CD4-positive, alpha-beta T cell treated with Interleukin-15 for 1 hour (primary cell): ENCODE results near the gene TRAF4.
"Not testable (repeated sequence)": the region's sequence is repeated elsewhere in the genome, so short reads cannot be mapped to it uniquely, and the experiment has no call there.

Source experiments
- DNase-seq: peaks from one replicate; pipeline ENCODE4 v3.0.0-alpha.2; 2020

The TRAF4 gene

DNA sequence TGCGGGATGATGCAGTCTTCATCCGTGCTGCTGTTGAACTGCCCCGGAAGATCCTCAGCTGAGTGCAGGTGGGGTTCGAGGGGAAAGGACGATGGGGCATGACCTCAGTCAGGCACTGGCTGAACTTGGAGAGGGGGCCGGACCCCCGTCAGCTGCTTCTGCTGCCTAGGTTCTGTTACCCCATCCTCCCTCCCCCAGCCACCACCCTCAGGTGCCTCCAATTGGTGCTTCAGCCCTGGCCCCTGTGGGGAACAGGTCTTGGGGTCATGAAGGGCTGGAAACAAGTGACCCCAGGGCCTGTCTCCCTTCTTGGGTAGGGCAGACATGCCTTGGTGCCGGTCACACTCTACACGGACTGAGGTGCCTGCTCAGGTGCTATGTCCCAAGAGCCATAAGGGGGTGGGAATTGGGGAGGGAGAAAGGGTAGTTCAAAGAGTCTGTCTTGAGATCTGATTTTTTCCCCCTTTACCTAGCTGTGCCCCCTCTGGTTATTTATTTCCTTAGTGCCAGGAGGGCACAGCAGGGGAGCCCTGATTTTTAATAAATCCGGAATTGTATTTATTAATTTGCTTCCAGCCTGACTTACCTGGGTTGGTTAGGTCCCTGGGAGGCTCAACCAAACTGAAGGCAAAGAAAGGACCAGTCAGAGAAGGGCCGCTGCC is 5.8 kb downstream of the TRAF4 start:
- DNase-seq, result no peak

GRCh38 chr17:28750178-28751047 is 6.6 kb downstream of the TRAF4 start:
- DNase-seq, result peak; percentile 88

DNA sequence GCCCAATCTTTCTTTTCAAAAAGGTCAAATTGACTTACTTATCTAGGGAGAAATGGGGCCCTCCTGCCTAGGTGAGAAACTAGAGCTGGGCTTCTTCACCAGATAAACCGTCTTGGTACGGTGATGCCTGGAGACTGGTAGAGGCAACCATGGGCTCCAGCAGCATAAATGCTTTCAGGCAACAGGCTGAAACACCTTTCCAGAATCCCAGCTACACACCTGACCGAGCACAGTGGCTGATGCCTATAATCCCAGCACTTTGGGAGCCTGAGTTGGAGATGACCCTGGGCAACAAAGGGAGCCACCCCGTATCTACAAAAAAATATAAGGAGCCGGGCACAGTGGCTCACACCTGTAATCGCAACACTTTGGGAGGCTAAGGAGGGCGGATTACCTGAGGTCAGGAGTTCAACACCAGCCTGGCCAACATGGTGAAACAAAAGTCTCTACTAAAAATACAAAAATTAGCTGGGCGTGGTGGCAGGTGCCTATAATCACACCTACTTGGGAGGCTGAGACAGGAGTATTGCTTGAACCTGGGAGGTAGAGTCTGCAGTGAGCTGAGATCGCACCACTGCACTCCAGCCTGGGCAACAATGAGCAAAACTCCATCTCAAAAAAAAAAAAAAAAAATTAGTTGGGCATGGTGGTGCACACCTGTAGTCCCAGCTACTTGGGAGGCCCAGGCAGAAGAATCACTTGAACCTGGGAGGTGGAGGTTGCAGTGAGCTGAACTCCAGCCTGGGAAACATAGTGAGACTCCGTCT is 8.0 kb downstream of the TRAF4 start:
- DNase-seq, result no peak

DNA sequence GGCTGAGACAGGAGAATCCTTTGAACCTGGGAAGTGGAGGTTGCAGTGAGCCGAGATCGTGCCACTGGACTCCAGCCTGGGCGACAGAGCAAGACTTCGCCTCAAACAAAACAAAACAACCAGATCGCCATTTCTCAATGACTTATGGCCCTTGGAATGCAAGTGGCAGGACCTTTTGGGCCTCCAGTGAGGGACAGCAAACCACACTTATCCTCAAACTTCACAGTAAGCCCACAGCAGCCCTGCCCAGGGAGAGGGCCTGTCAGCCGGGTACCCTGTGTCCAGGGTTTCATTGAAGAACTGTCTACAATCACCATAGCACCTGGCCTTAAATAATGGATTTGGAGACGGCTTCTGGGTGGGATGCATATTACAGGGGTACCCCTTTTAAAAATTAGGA is 11.7 kb downstream of the TRAF4 start:
- no peak for DNase-seq

- no peak for DNase-seq
Observed at GRCh38 chr17:28756049-28756804, 12.4 kb downstream of the TRAF4 start.

DNA sequence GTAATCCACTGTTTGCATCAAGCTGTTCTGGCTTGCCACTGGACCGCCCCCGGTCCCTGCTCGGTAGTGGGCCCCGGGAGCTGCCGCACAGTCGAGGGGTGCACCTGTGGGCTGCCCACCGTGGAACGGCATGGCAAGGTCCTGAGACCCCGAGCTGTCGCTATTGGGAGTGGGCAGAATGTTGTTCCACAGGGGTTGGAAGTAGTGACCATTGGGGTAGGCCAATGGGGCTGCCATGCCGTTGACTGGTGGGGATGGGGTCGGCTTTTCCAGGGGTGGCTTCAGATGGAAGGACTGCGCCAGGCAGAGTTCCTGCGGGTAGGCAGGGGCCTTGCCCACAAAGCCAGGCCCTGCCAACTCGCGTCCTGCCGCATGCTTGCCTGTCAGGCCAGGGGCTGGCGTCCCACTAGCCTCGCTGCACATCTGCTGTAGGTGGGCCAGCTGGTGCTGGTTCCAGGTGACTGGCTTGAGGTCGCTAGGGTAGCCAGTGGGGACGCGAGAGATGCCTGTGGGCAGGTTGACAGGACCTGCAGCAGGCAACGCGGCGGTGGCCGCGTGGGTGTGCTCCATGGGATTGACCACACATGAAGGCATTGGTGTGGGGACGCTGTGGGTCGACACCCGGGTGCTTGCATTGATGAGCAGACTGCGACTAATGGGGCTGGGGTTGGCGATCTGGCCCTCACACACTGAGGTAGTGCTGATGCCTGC is 14.8 kb downstream of the TRAF4 start:
- DNase-seq, result no peak

DNA sequence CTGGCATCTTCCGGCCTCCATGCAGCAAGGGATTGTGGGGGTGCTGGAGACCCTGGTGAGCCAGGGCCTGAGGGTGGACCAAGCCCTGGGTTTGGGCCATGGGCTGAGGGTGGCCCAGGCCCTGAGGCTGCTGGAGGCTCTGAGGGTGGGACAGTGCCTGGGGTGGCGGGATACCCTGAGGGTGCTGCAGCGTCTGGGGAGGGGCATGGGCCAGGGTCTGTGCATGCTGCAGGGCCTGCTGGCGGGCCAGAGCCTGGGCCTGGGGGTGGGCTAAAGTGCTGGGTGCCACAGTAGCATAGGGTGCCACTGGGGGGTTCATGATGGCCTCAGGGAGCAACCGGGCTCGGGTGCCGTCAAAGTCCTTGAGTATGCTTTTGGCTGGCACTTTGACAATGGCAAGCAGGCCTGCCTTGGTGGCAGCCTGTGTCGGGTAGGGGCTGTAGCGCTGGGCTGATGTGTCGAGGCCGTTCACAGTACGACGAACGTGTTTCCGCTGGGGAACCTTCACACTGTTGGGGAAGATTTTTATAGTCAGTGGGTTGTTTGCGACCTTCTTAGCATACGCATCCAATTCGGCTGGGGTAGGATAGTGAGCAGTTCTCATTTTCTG is 15.6 kb downstream of the TRAF4 start:
- no peak for DNase-seq

GRCh38 chr17:28760601-28761562 is 17.1 kb downstream of the TRAF4 start:
- DNase-seq, result peak; percentile 39

GRCh38 chr17:28763137-28763799 is 19.5 kb downstream of the TRAF4 start:
- no peak for DNase-seq

DNA sequence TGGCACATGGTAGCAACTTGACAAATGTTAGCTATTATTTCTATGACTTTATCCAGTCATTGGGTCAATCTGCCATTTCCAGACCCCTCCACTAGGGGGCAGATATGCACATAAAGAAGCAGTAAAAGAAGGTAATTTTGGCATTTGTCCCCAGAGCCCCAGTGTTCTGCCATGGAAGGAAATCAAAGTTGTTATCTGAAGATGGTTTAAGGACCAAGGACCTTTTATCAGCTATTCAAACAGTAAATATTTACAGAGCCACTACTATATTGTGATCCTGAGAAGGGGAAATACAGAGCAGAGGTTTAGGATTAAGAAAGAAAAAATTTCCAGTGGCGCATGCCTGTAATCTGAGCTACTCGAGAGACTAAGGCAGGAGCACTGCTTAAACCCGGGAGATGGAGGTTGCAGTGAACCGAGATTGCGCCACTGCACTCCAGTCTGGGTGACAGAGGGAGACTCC is 20.0 kb downstream of the TRAF4 start:
- peak; percentile 63 for DNase-seq

GRCh38 chr17:28765038-28765437 is 21.2 kb downstream of the TRAF4 start:
- no peak for DNase-seq

DNA sequence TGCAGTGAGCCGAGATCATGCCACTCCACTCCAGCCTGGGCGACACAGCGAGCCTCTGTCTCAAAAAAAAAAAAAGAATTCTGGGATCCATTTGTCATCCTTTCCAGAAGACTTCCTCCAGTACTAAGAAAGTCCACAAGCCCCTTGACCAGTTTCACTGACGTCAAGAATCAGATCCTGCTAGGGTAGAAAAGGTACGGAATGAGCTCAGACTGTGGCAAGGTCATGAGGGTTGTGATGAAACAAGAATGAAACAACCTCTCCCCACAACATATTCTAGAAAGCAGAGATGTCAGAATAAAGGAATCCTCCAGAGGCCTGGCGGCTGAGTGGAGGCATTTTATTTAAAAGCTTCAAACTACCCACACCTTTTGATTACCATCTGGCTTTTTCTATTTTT is 29.9 kb downstream of the TRAF4 start:
- no peak for DNase-seq

- DNase-seq, result no peak
Observed at GRCh38 chr17:28774206-28774605, 30.4 kb downstream of the TRAF4 start.

DNA sequence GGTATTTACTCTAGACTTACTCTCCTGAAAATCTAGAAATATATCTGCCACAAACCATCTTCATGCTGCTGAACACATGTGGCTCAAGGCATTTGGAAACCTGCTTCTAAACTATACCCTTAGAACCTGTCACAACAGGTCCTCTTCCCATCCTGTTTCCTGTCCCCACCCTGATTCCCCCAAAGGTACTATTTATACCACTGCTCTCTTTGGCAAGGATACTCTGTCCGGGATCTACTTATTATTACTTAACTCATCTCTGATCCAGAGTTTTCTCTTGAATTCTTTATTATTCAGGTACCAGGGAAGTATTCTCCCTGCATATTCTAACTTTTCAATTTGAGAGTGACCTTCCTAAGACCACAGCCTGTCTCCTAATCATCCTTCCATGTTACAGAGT is 33.4 kb downstream of the TRAF4 start:
- DNase-seq, result no peak

DNA sequence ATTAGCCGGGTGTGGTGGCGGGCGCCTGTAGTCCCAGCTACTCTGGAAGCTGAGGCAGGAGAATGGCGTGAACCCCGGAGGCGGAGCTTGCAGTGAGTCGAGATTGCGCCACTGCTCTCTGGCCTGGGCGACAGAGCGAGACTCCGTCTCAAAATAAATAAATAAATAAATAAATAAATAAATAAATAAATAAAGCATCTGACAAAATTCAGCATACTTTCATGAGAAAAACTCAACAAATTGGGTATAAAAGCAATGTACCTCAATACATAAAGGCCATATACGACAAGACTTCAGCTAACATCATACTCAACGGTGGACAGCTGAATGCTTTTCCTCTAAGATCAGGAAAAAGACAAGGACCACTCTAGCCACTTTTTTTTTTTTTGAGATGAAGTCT is 35.8 kb downstream of the TRAF4 start:
- not testable (repeated sequence) for DNase-seq

- DNase-seq, result no peak
Observed at GRCh38 chr17:28783161-28783560, 39.4 kb downstream of the TRAF4 start.

DNA sequence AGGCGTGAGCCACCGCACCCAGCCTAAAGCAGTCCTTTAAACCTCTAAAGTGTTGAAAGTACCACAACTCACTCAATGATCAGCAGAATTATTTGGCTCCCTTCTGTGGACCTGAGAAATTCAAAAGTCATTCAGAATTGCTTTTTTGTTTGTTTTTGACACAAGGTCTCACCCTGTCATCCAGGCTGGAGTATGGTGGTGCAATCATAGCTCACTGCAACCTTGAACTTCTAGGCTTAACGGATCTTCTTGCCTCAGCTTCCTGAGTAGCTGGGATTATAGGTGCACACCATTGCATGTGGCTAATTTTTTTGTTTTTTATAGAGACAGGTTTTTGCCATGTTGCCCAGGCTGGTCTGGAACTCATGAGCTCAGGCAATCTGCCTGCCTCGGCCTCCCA is 44.3 kb downstream of the TRAF4 start:
- no peak for DNase-seq

GRCh38 chr17:28792877-28793661 is 49.3 kb downstream of the TRAF4 start:
- no peak for DNase-seq

GRCh38 chr17:28794846-28795441 is 51.1 kb downstream of the TRAF4 start:
- DNase-seq, result not testable (repeated sequence)
